GM18868 (cell line): ENCODE data around the gene UBE2N.

Experiments
- ATAC-seq: cut with Tn5 transposase; IDR thresholded peaks from one replicate; pipeline ENCODE4 v1.9.1; 2021; ENCODE audit warnings: mild to moderate bottlenecking, moderate library complexity; ENCODE audit not compliant: unreplicated experiment

Gene UBE2N

GRCh38 chr12:93441617-93442410 lies at the start of gene UBE2N:
TSS of gene UBE2N (minus strand) at chr12:93441947. CDS start at chr12:93441884, 63 bp downstream.
- ATAC-seq: peak; percentile 81

DNA sequence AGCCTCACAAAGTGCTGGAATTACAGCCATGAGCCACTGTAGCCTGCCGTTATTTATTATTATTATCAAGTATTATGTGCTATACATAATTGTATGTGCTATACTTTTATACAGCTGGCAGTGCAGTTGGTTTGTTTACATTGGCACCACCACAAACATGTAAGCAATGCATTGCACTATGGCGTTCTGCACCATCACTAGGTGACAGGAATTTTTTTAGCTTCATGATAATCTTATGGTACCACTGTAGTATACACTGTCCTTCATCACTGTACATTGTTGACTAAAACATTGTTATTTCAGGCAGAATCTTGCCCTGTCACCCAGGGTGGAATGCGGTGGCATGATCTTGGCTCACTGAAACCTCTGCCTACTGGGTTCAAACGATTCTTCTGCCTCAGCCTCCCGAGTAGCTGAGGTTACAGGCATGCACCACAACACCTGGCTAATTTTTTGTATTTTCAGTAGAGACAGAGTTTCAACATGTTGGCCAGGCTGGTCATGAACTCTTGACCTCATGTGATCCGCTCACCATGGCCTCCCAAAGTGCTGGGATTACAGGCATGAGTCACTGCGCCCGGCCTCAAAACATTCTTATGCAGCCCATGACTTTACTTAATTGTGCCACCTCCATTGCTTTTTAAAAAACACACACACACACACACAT lies 42.7 kb upstream of the UBE2N start:
- ATAC-seq: no peak

GRCh38 chr12:93483151-93483807 lies 41.5 kb upstream of the UBE2N start:
- no peak for ATAC-seq

DNA sequence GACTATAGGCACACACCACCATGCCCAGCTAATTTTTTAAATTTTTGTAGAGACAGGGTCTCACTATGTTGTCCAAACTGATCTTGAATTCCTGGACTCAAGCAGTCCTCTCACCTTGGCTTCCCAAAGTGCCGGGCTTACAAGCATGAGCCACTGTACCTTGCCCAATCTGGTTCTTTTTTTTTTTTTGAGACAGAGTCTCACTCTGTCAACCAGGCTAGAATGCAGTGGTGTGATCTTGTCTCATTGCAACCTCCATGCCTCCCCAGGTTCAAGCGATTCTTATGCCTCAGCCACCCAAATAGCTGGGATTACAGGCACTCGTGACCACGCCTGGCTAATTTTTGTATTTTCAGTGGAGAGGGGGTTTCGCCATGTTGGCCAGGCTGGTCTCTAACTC lies 41.0 kb upstream of the UBE2N start:
- no peak for ATAC-seq

- ATAC-seq: no peak
Measured at GRCh38 chr12:93476555-93476954, 34.8 kb upstream of the UBE2N start.

DNA sequence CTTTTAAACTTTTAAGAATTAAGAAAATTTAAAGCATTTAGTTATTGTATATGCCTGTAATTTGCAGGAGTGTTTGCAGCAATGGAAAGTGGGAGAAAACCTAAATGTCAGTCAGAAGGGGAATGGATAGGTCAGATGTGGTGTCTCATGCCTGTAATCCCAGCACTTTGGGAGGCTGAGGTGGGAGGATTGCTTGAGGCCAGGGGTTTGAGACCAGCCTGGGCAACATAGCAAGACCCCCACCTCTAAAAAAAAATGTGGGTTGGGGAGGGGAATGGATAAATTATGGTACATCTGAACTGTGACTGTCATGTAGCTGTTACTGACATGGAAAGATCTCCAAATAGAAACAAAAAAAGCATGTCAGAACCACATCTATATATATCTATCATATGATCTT lies 27.6 kb upstream of the UBE2N start:
- no peak for ATAC-seq

DNA sequence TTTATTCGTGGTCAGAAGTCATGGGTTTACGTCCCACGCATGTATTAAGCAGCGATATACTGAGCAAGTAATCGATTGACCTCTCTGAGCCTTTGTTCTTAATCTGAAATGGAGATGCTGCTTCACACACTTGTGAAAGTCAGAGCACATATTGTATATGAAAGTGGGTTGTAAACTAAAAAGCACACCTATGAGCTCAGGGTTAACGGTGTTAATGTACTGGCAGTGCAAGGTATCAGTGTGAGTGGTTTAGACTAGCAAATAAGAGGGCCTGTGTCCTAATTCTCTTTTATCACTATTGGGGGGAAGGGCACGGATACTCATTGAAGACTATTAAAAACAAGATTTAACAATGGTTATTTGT lies 26.2 kb upstream of the UBE2N start:
- ATAC-seq: peak; percentile 27

- ATAC-seq: peak; percentile 87
Measured at GRCh38 chr12:93467351-93468007, 25.7 kb upstream of the UBE2N start, which contains the start of gene MRPL42. TSS of gene MRPL42 (plus strand) at chr12:93467514. CDS start at chr12:93469286, 1,772 bp downstream.

GRCh38 chr12:93466625-93467350 lies 25.0 kb upstream of the UBE2N start:
- peak; percentile 3 for ATAC-seq

DNA sequence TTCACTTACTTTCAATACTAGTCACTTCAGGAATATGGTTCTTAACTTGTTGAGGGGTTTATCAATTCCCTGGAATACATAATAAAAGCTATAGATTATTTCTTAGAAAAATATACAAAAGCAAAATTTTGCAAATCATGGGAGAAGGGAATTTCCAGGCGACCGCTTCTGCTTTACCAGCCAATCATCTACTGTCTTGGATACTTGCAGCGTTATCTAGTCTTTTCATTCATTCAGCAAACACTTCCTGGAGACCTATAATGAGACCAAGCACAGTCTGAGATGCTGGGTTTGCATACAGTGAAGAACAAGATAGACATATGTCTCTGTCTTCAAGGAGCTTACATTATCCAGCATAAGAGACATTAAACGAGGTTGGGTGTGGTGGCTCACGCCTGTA lies 24.1 kb upstream of the UBE2N start:
- ATAC-seq: no peak

DNA sequence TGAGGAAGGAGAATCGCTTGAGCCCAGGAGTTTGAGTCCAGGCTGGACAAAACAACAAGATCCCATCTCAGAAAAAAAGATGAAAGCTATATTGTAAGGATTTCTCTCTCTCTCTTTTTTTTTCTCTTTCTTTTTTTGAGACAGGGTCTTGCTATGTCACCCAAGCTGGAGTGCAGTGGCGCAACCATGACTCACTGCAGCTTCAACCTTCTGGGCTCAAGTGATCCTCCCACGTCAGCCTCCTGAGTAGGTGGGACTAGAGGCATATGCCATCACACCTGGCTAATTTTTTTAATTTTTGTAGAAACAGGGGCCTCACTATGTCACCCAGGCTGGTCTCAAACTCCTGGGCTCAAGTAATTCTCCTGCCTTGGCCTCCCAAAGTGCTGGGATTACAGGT lies 19.8 kb upstream of the UBE2N start:
- no peak for ATAC-seq

DNA sequence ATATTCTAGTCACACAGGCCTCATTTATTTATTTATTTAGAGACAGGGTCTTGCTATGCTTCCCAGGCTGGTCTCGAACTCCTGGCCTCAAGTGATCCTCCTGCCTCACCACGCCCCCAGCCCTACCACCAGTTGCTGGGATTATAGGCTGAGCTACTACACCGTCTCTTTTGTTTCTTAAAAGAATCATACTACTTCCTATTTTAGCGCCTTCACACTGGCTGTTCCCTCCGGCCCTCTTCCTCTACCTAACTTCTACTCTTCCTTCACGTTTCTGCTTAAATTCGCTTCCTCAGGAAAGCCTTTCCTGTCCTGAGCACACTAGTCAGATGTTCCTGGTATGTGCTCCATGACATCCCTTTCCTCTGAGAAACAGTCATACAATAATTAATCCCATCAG lies 19.2 kb upstream of the UBE2N start:
- no peak for ATAC-seq

- no peak for ATAC-seq
Measured at GRCh38 chr12:93460003-93460402, 18.3 kb upstream of the UBE2N start.

- no peak for ATAC-seq
Measured at GRCh38 chr12:93459097-93459496, 17.4 kb upstream of the UBE2N start.

DNA sequence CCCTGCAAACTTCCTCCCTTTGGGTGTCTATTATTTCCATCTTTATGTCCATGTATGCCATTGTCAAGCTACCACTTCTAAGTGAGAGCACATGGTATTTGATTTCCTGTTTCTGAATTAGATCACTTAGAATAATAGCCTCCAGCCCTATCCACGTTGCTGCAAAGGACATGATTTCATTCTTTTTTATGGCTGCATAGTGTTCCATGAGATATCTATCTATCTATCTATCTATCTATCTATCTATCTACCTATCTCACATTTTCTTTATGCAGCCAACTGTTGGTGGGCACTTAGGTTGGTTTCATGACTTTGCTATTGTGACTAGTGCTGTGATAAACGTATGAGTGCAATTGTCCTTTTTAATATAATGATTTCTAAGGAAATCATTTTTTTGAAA lies 14.3 kb upstream of the UBE2N start:
- ATAC-seq: no peak

- no peak for ATAC-seq
Measured at GRCh38 chr12:93453633-93454032, 11.9 kb upstream of the UBE2N start.

- ATAC-seq: no peak
Measured at GRCh38 chr12:93451423-93452158, 9.8 kb upstream of the UBE2N start.

DNA sequence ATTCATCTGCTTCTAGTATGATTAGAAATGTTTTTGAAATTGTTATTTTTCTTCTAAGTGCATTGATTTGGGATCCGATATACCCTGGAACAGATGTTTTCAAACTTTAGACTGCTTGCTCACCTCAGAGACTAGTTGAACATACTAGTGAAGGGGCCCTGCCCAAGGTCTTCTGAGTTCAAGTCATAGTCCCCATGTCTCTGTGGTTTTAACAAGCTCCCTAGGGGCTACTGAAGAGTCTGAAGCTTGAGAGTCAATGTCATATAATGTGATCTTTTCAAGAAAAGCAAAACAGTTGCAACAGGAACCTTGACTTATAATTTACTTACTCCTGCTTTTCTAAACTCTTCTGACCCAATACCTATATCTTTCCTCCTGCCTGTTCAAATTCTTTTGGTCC lies 7.5 kb upstream of the UBE2N start:
- peak; percentile 92 for ATAC-seq

DNA sequence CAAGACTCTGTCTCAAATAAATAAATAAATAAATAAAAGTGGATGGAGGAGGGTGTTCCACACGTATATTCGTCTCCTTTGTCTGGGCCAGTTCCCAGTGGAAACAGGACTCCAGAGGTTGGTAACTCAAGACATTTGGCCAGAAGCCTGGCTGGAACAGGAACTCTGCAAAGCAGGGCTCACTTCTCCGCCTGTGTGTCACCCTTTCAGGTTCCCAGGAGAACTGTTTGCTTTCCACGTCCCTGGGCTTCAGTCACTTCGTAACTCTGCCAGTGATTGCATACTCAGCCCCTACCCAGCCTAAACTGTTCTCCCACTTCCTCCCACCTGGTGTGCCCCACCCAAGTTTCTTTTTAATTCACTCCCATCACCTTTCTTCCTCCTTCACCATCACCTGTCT lies 7.0 kb upstream of the UBE2N start:
- peak; percentile 9 for ATAC-seq
